T1000 (cell line): ENCODE measurements around the gene CASP6.

Experiments
- DNase-seq: peaks from one replicate; lab custom pipeline; 2025; ENCODE audit warnings: mixed read lengths; lab: John Stamatoyannopoulos, UW

Gene CASP6

DNA sequence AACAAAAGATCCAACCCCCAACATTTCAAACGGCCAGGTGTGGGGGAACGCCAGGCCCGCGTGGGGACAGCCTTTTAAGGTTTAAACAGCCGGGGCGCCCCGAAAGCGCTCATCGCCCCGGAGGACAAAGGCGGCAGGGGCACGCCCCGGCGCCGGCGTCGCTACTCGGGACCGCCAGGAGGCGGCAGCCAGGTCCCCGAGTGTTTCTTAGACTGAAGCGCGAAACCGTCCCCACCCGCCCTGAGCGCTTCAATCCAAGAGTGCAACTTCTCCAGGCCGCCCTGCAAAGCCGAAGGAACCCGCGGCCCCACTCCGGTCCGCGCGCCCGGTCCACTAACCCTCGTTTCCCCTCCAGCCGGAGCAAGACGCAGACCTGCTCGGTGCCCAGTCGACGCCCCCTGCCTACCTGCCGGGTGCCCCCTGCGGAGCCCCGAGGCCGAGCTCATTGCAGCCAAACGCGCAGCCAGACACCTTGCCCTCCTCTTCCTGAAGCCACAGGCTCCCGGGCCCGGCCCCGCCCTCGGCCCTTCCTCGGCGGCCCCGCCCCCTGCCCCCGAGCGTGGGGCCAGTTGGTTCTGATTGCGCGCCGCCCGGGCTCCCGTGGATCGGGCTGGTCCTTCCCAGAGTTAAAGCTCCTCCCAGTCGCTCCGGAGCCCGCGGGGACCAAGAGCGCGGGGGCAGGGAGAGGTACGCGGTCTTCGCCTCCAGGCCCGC, at the start of gene CASP6:
CASP6 (minus strand) TSS at position 496 of the 714 bp plus-strand sequence; CDS start at position 446, 50 bp downstream.
- peak; percentile 73 for DNase-seq

DNA sequence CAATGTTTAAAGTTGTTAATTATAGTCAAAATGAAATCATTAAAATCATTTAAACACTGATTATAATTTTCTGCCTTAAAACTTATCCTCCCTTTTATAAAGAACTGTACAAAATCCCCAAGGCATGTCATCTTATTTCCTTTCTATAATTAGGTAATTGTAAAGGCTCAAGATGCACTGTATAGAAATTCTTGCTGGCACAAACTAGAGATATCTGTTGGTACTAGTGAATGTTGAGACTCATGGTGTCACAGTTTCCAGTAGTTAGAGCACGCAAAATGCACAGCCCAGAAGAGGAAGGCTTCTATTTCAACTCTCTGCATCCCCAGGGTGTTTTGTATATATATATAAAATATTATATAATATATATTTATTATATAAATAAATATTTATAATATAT, 49.3 kb upstream of the CASP6 start:
- no peak for DNase-seq

DNA sequence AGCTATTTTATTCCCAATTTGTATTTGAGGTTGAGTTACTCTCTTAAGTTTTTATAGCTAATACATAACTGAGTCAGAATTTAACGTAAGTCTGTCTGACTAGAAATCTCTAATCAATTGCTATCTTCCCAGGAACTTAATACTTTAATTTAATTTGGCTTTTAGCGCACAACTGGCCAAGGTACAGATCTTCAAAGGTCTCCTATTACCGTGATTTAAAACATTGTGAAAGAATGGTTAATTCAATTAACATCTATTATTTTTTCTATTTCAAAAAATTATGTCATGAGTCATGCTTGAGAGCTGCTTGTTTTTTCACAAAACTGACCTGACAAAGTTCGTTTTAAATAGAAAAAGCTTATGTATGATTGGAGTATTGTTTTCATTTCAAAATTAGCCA, 48.6 kb upstream of the CASP6 start:
- no peak for DNase-seq

DNA sequence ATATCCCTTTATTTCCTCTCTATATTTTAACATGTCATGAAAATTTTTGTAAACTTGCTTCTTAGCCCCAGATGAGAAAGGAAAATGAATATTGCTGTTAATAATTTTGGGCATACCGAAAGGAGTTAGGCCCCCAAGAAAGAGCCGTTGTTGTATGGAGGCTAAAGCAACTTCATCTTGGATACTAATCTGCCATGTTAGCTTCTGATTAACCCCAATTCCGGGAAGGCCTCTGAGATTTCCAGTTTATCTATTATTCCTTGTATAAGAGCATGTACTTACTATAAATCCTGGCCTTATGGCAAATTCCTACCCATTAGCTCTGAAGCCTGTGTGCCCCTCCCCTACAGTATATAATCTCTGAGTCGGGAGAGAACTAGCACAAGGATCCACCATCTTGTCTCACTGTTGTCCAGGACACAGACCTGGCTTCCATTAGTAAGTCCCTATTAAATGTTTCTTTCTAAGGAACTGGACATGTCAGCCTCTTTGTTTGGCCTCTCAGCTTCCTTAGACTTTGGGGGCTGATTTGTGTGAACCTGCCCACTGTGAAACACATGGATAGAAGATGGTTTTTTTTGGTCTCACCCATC, 47.5 kb upstream of the CASP6 start:
- no peak for DNase-seq

GRCh38 chr4:109749388-109750082, 46.3 kb upstream of the CASP6 start:
- DNase-seq, result no peak

DNA sequence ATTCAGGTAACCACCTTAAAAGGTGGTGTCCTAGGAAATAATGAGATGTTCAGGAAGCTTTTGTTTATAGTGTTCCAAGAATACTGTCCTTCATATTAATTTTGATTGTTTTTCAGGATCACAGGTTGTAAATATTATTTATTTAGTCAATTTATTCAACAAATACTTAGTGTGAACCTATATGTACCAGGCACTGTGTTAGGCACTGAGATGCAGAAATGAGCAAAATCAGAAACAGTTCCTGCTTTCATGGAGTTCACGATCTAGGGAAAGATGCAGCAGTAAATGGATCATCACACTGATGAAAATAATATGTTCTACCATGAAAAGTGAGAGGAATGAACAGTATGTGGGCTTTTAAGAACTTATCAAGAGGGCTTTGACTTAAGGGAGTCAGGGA, 44.9 kb upstream of the CASP6 start:
- no peak for DNase-seq

DNA sequence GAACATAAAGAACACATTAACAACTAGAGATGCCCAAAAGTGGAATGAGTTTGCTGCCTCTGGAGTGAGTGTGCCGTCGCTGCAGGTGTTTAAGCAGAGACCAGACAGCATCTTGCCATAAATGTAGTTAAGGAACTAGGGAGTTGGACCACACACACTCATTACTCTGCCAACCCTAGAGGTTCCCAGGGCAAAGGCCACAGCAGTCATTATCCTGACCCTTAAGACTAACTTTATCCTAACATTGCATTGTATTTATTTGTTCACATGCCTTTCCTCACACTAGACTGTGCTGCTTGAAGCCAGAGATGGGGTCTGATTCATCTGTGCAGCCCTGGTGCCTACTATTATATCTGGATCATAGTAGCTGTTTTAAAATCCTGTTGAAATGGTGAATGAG, 43.5 kb upstream of the CASP6 start:
- no peak for DNase-seq

DNA sequence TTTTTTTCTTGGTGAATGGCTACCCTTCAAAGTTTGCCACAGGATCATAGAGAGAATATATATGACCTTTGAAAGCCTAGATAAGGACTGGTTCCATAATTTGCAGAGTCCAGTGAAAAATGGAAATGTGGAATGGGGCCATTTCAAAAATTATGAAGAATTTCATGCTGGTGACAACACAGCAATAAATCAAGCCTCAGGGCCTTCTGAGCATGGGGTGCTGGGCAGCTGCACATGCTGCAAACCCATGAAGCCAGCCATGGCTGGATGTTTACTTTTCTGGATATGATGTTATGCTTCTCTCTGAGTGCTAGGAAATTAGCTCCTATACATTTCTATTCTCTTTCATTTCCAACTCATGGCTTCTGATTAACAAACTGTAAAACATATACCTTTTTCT, 42.6 kb upstream of the CASP6 start:
- no peak for DNase-seq

GRCh38 chr4:109739547-109739946, 36.3 kb upstream of the CASP6 start:
- no peak for DNase-seq

DNA sequence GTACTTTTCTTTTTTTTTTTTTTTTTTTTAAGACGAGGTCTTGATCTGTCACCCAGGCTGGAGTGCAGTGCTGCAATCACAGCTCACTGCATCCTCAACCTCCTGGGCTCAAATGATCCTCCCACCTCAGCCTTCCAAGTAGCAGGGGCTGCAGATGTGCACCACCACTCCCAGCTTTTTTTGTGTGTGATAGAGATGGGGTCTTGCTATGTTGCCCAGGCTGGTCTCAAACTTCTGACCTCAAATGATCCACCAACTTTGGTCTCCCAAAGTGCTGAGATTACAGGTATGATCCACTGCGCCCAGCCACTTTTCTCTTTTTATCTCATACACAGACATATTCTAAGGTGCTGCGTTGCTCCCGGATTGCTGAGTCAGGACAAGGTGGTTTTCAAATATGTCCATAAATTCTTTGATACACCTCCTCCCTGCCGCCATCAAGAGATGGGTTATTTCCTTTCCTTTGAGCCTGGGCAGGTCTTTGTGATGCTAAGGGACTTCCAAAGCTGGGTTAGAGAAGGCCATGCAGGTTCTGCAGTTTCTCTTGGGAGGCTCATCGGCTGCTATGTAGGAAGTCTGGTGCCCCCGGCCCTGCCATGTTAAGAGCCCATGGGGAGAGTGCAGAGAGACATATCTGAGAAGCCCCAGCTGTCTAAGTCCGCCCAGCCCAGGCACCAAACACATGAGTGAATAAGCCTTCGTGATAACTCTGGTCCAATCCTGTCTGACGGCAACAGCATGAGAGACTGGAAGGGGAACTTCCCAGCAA, 35.0 kb upstream of the CASP6 start:
- DNase-seq, result no peak

- DNase-seq, result no peak
These were observed 32.5 kb upstream of the CASP6 start for GRCh38 chr4:109735566-109736365.

- no peak for DNase-seq
These were observed 30.5 kb upstream of the CASP6 start for GRCh38 chr4:109733728-109734127.

- DNase-seq, result no peak
These were observed 27.6 kb upstream of the CASP6 start for GRCh38 chr4:109730619-109731545.

DNA sequence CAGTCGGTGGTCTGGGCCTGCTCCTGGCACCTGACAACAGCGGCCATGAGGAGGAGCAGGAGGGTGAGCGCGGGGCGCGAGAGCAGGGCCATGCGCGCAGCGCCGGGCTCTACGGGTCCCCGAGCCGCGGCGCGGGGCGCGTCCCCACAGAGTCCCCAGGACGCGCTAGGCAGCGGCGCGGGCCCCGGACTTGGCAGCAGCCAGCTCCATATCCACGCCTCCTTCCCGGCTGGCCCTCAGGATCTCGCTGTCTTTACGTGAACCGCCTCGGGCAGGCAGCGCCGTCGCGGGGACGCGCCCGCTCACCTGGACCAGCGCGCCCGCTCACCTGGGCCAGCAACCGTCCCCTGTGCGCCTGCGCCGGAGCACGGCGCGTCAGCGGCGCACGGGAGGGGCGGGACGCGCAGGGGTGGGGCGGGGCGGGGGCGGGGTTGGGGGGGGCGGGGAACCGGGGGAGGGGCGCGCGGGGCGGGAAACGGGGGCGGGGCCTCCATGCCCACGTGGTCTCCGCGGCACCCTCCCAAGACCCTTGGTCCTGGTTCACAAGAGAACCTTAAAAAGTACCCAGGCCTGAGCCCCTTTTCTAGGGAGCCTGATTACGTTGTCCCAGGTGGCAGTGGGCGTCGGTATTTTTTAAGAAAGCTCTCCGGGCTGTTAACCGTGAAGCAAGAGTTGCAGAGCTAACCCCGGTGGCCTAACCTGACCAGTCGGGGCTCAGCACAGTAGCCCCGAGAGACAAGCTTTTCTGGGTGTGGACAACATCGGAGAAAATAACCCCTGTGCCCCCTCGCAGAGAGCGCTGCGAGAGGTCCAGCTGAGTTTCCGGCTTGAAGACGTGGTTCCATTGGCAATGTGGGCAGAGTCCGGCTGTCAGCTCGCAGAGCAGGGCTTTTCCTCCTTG, 26.7 kb upstream of the CASP6 start, which contains the start of gene PLA2G12A:
PLA2G12A (minus strand) TSS at position 353 of the 901 bp plus-strand sequence; CDS start at position 92, 261 bp downstream.
- peak; percentile 65 for DNase-seq

DNA sequence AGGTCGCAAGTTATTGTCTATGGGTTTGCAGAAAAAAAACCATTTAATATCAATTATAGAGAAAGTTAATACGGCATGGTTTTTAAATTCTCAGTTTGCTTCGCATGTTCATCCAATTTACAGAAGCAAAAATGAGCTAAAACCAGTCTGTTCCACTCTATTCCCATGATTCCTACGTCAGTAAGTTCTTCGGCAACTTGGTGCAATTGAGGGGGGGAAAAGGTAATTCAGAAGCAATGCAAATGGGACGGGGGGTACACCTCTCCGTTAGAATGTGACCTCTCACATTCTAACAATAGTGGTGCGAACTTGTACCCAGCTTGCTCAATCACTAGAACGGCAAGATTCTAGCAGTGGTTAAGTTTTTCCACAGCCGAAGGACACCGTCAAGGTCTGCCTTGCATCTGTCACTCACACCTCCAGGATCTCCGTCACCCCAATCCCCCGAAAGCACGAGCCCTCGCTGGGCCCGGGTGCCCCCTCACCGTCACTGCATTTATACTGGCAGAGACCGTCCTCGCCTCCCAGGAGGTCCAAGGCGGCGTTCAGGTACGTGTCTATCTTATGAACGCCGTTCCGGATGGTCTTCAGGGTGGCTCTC, 26.0 kb upstream of the CASP6 start:
- no peak for DNase-seq

- DNase-seq, result no peak
These were observed 25.1 kb upstream of the CASP6 start for GRCh38 chr4:109728385-109728784.

GRCh38 chr4:109723110-109723509, 19.9 kb upstream of the CASP6 start:
- no peak for DNase-seq

GRCh38 chr4:109722357-109722756, 19.1 kb upstream of the CASP6 start:
- no peak for DNase-seq

- no peak for DNase-seq
These were observed 17.8 kb upstream of the CASP6 start for GRCh38 chr4:109721033-109721432.
